Activated effector memory CD4-positive, alpha-beta T cell treated with Interleukin-2 at 50 U/mL for 16 hours (primary cell): ENCODE results near the gene FAM222B.
"Not testable (repeated sequence)": the region's sequence is repeated elsewhere in the genome, so short reads cannot be mapped to it uniquely, and the experiment has no call there.

ENCODE experiments used
- DNase-seq: peaks from one replicate; pipeline ENCODE4 v3.0.0-alpha.2; 2020

The FAM222B gene

DNA sequence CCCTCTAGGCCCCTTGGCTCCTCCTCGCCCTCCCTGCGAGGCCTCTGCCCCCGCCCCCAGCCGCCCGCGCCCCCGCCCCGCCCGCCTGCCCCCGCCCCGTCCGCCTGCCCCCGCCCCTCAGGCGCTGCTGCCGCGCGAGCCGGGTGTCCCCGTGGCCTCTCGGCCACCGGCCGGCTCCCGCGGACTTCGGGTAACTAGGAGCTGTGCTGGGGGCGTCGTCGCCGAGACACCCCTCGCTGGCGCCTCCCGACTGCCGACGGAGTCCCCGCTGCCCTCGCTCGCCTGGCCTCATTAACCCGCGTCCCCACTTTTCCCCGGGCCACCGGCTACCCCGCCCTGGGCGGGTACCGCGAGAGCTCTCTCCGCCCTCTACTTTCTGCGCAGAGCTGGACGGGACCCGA lies 116.4 kb downstream of the FAM222B start, which contains the start of gene TLCD1:
Gene TLCD1 (minus strand): TSS at position 8 of the 401 bp plus-strand sequence. CDS start 136 bp downstream, outside the sequence.
- DNase-seq, result peak; percentile 72

DNA sequence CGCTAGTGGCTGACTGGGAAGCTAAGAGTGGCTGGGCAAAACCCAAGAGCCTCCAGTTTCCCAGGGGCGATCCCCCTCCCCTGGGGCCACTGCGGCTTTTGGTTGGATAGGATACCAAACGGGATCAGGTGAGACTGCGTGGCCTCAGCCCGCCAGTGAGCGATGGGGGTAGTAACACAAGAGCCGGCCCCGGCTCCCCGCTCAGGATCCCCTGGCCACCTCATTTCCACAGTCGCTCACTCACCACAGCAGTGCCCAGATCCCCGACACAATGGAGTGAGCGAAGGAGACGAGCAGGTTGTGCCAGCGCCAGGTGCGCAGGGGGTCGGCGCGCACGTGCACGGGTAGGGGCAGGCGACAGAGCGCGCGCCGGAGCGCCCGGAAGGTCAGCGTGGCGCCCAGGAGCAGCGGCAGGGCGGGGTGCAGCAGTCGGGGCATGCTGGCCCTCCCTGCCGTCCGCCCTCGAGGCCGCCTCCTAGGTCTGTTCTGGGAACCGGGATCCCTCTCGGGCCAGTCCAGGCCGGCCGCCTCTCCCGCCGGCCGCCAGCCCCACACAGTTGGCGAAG lies 116.8 kb downstream of the FAM222B start:
- no peak for DNase-seq

DNA sequence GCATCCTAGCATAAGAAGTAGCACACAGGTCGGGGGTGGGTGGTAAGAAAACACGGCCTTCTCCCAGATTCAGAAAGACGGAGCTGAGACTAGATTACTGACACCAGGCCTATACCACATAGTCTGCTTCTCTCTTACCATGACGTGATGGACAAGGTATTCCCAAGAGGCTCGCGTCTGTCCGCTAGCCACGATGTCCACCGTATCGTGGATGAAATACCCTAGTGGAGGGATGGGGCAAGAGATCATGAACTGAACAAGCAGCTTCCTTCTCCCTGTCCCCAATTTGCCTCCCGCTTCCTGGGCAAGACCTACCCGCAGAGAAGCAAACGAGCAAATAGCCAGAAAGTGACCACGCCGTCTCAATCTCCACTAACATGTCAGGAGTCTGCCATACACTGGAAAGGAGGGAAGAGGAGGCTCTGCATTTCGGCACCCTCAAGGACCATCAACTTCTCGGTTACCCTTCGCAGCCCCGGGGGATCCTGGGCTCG lies 117.4 kb downstream of the FAM222B start:
- DNase-seq, result no peak

DNA sequence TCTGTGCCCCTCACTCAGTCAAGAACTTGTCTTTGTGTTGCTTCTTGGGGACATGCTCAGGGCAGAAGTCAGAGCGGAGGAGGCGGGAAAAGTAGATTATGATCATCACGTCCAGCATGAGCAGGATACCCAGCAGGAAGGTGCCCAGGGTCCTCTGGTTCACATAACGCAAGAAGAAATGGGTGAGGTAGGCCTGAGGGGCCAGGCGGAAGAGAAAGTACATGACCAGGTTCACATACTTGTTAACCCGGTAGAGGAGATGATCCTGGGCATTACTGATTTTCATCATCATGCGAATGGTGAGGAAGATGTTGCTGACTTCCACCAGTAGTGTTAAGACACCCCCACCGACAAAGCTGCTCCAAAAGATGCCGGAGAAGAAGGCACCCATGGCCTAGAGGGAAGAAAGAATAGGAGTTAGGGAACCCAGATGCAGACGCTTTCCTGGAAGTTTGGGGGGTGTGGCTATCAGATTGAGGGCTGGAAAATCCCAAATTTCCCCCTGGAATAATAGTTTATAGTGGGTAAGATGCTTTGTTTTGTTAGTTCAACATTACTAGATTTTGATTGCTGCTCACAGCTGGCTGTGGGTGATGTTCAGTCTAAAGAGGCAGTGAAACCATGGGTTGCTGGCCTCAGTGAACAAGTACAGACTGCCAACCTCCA lies 118.0 kb downstream of the FAM222B start:
- DNase-seq, result no peak

DNA sequence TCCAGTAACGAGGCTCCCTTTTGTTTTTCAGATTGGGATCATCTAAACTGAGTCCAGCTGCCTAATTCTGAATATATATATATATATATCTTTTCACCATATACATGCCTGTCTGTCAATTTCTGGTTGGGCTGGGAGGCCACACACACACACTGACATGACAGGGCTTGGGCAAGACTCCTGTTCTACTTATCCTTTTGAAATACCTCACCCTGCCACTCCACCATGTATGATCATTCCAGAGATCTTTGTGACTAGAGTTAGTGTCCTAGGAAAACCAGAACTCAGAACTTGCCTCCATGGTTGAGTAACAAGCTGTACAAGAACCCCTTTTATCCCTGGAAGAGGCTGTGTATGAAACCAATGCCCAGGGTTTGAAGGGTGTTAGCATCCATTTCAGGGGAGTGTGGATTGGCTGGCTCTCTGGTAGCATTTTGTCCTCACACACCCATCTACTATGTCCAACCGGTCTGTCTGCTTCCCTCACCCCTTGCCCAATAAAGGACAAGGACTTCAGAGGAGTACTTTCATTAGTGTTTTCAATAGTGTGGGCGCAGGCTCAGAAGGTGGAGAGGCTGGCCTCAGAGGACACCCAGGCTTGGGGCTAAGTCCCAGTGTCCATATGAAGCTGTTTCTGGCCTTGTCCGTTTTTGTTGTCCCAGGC lies 118.6 kb downstream of the FAM222B start:
- DNase-seq, result not testable (repeated sequence)

DNA sequence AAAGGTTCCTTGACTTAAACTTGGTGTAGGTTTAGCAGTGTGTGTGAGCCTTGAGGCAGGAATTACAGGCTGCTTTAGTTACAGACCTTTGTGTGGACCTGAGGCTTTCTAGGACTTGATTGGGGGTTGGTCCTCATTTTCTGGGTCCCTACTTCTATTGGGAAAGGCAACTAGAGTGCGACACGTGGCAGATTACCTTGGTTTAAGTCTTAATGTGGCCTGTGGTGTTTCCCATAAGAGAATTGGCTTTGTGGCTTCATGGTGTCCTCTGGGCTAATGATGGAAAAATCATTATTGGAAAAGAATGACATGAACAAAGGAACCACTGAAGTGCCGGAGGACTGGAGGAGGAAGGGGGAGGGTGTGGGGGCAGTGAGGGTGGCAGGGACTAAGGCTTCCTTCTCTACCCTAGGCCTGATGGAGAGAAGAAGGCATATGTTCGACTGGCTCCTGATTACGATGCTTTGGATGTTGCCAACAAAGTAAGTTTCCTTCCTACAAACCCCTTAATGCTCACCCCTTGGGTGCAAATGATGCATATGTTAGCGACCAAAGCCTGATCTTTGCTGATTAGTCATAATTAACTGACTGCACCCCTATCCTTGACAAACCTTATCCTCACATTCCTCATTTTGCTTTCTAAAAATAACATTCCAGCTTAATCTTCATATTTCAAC lies 119.3 kb downstream of the FAM222B start:
- no peak for DNase-seq

DNA sequence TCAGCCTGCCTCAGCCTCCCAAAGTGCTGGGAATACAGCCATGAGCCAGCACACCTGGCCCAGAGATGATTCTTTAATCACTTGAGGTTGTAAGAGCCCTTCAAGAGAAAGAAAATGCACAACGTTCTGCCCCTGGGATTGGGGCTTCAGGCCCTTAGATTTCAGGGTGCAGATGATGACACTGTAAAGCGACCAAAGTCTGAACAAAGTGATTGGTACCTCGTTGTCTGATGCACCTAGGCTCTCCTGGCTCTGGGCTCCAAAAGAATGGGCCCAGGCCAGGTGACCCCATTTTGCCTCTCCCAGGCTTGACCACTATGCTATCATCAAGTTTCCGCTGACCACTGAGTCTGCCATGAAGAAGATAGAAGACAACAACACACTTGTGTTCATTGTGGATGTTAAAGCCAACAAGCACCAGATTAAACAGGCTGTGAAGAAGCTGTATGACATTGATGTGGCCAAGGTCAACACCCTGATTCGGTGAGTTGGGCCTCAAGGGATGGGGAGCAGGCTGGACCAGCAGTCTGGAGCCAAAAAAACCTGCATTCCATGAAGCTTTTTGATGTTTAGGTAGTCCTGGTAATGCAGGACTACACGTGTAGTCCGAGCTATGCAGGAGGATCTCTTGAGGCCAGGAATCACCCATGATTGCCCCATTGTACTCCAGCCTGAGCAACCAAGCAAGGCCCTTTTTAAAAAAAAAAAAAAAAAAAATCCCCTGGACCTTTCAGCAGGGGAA lies 120.0 kb downstream of the FAM222B start:
- no peak for DNase-seq

DNA sequence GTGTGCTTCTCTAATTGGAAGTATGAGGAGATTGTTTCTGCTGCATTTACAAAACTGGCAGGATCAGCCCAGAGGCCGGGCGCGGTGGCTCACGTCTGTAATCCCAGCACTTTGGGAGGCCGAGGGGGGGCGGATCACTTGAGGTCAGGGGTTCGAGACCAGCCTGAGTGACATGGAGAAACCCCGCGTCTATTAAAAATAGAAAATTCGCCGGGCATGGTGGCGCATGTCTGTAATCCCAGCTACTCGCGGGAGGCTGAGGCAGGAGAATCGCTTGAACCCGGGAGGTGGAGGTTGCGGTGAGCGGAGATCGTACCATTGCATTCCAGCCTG lies 121.6 kb downstream of the FAM222B start:
- not testable (repeated sequence) for DNase-seq

DNA sequence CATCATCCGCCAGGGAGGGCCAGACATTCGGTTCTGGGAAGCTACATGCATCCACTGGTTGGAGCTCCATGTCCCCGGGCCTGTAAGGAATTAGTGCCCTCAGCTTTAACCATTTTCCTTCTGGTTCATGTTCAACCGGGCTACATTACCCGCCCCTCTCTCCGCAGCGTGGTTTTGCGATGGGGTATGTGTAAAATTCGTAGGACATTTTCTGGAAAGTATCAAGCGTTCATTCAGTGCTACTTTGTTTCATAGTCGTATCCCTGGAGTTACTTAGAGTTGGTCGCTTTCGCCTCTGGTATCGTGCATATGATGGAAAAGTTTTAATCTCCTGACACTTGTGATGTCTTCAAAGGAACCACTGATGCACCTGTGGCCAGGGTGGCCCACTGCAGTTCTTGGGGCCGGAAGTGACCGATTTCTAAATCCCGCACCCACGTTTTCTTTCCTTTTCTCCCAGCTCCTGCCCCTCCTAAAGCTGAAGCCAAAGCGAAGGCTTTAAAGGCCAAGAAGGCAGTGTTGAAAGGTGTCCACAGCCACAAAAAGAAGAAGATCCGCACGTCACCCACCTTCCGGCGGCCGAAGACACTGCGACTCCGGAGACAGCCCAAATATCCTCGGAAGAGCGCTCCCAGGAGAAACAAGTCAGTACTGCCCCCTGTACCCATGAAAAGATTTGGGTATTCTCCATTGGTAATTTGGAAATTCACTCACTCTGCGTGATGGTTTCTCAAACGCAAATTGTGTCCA lies 122.2 kb downstream of the FAM222B start:
- no peak for DNase-seq

DNA sequence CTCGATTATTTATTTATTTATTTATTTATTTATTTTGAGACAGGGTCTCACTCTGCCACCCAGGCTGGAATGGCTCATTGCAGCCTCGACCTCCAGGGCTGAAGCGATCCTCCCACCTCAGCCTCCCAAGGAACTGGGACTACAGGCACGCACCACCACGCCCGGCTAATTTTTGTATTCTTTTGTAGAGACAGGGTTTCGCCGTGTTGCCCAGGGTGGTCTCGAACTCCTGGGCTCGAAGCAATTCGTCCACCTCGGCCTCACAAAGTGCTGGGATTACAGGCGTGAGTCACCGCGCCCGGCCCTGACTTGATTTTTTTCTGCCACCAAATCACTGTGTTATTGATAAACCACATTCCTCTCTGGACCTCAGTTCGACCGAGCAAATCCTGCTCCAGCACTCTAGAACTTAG lies 123.6 kb downstream of the FAM222B start:
- DNase-seq, result no peak

DNA sequence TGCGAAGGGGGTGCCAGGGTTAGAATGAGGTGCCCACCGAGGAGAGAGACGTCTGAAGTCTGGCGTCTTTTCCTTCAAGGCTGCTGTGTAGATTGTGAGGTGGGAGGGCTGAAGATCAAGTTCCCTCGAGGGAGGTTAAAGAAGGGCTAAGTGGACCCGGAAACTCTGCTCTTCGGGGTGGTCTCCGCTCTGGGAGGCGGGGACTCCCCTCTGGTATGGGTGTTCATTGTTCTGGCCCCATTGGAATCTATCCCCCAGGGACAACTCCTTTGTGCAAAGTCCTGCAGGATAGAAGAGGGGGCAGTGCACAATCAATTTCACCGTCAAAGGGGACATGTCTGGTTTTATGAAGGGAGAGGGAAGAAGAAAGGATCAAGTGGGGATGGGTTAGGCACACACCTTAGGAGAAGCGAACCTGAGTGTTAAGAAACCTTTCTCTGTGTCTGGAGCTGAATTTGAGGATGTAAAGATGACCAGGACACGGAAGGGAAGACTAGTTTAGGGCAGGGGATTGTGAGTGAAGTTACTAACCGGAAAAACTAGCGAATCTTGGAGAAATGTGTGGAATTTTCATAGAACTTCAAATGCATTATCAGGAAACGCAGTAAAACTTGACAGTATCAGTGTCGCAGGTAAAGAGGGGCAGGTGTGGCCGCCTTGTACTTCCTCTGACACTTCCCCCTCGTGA lies 124.1 kb downstream of the FAM222B start:
- no peak for DNase-seq

DNA sequence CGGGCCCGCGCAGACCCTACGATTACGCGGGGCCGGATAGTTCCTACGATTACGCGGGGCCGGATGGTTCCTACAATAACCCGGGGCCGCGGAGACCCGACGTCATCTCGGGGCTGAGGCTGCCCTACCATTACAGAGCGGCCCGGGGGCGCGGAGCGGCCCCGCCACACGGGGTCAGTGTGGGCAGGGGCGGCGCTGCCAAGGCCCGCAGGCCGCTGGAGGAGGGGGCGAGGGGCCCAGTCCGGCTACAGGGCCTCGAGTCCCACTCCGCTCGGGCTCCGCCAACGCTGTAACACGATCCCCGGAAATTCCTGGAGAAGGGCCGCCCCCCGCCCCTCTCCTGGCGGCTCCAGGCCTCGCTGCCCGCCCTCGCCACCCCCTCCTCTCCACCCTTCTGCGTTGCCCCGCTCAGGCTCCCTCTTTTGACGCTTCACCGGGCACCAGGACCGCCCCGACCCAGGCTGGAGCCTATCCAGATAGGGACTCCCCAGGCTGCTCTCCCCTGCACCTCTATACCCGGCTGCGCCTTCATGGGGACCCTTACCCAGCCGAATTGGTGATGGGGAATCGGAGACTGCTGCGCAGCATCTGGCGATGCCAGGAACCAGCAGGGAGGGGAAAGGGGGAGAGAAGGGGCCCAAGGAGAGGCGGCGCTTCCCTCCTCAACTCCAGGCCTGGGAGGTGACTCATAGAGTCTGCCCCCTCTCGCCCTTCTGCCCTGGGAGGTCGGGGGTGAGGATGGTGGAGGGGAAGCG lies 124.8 kb downstream of the FAM222B start, which contains the start of gene RAB34:
Gene RAB34 (minus strand): TSS at position 291 of the 755 bp plus-strand sequence. CDS start 602 bp downstream, outside the sequence.
- DNase-seq, result no peak

DNA sequence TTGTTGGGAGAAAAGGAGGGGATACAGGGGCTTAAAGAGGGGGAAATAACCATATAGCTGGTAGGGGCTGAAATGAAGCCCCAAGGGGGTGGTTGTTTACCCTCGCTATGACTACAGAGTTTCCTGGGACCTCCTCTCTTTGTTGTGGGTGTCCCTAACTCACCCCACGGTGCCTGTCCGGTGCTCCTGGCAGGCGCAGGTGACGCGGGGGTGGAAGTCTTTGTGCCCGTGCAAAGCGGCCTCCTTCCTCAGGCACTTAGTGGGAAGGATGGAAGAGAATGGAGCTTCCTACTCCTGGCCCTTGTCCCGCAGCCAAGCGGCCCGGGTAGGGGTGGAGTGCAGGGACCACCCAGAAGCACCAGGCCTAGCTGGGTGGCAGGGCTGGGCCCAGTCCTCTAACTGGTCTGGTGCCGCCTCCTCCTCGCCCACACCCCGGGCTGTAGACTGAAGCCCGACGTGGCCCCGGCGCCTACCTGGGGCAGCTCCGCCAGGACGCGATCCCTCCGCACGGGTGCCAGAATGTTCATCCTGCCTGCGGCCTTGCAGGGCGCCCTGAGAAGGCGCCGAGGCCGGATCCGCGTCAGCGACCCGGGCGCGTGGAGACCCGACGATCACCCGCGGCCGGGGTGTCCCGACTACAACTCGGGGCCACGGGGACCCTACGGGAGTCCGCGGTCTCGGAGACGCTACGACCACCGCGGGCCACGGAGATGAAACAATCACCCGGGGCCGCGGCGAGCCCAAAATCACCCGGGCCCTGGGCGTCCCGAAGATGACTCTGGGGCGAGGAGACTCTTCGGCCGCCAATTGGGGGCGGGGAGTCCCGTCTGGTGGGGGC lies 125.6 kb downstream of the FAM222B start:
- no peak for DNase-seq

DNA sequence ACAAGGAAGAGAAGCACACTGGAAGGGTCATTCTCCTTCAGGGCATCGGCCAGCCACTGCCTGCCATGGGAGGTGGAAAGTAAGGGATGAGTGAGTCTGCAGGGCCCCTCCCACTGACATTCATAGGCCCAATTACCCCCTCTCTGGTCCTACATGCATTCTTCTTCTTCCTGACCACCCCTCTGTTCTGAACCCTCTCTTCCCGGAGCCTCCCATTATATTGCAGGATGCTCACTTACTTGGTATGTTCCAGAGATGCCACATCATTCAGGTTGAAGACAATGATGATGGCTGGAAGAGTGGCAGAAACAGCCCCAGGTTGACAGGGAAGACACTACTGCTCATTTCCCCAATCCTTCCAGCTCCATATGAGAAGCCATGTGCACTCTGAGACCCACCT lies 127.4 kb downstream of the FAM222B start:
- no peak for DNase-seq

DNA sequence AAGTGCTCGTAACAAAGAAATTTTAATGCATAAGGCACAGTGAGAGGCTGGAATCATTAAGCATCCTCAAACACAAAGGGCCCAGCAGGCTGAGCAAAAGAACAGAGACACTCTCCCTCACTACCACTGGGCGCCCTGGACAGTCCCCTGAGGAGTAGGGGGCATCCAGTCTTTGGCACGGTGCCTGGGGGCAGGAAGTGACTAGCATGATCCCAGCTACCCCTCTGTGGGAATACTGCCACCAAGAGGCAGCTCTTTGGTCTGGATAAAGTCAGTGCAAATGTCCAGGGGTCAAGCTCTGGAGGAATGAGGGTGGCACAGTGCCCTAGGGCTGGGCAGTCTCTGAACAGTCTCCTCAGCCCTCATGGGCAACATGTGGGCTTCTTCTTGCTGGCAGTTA lies 128.3 kb downstream of the FAM222B start:
- DNase-seq, result no peak

DNA sequence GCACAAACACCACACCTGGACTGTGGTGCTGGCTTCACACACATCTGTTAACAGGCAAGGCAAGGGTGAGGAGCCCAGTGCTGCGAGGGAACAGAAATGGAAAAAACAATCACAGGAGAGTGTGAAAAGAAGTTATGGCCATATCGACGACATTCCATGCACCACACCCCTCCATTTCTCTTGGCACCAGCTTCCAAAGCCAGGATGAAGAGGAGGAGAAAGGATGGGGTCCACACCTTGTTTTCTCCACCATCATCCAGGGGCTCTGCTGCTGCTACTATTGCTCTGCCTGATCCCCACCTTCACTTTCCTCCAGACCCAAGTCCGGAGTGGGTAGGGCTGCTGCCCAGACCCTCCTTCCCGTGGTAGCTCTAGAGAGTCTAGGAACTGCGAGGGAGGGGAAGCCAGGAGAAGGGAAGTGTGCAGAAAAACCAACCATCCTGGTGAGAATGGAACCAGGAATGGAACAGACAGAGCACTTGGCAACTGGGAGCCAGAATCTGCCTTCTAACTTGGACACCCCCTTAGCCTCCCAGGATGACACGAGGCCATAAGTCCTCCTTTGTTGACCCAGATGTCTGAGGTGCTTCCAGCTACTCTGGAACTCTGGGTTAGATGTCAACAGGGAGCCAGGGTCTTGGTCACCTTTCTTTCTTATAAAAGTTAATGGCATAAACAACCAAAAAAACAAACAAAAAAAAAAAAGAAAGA lies 129.7 kb downstream of the FAM222B start:
- DNase-seq, result no peak

DNA sequence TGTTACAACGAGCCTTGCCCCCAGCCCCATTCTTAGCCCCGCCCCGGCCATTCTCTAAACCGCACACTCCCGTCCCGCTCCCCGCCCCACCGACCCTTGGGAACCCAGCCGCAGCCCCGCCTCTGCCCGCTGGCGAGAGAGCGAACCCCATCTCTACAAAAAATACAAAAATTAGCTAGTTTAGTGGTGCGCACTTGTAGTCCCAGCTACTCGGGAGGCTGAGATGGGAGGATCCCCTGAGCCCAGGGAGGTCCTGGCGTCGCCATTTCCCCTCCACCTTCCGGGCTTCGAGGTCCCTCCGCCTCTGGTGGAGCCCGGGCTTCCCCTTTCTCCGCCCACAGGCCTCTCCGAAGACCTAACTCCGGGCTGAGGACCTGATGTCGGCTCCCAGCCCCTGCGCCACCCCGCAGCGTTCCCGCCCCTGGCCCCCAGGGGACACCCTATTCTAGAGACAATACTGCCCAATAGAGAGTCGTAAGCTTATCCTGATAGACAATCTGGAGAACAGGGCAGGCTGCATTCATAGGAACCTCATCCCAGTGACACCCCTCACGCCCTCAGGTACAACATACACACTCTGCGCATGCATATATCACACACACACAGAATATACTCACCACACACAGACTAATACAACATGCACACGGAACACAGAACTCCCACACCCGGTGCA lies 130.4 kb downstream of the FAM222B start:
- DNase-seq, result peak; percentile 55

DNA sequence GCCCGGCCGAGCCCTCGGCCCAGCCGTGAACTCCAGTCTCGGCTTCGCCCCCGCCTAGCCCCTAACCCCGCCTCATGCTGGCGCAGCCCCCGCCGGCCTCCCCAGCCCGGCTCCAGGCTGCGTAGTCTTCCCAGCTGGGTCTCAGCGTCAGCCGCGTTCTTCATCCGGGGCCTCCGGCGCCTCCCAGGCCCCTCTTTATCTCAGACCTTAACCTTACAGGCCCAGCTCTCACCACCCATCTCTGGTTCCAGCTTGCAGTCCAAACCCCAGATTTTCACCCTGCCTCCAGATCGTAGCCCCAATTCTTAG lies 130.9 kb downstream of the FAM222B start, which contains the start of gene PROCA1:
Gene PROCA1 (minus strand): TSS at position 166 of the 309 bp plus-strand sequence. CDS start 228 bp downstream, outside the sequence.
- DNase-seq, result no peak
